ENCODE results near the gene SLC2A3.
A peak's percentile ranks its signal among the peaks of the same experiment; 100 is the strongest.
"Not testable (repeated sequence)": the region's sequence is repeated elsewhere in the genome, so short reads cannot be mapped to it uniquely, and the experiment has no call there.

Gene SLC2A3

DNA sequence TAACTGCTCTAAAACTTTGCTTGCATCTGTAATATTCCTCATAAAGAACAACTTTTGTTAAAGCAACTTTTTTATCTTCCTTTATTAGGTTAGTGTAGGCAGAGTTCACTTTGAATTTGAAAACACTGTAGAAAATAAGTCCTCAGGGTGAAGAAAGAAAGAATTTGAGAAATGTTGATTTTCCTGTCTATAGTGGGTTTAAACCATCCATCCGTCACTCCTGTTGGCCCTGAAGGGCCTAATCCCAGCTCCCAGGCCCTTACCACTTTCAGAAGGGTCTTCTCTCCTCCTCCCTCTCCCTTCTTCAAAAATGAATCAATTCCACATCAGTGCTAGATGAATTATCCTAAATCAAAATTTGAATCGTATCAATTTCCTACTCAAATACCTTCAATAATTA lies 4.9 kb upstream of the SLC2A3 start:
- no peak overlapping the region for H3K4me3 ChIP-seq (replicated peaks in 1 of 2; ENCODE audit: low read depth in 2 of 2, low read length in 2 of 2)
- TF ChIP-seq CTCF (IDR thresholded peaks at IDR 0.05; ENCODE audit: low read depth, low read length) = no peak
- no peak for DNase-seq (ENCODE audit: low read depth in 2 of 2)

DNA sequence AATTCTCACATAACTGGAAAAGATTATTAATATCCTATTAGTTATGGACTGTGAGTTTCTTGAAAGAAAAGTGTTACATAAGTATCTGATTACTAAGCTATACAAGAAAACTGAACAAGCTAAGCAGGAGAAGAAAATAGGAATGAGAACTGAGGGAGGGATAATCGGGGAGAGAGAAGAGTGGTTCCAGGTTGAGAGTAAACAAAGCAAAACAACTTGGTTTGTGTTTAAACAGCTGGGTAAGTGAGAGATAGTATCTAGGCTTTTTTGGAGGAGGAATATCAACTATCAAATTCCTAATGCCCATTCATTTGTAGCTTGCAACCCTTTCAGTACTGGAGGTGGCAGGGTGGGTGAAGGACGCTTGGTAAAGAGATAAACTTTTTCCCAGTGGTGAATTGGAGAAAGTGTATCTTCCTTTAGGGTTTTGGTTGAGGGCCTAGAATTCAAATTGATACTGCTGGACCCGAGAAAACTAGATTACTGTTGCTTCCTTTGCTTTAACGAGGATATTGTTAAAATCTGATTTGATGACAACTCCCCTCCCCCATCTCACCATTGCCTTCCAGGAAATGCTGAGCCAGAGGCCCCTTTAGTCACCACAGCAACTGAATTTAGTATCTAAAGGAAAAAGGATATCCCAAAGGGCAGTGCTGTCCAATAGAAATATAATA lies 2.0 kb upstream of the SLC2A3 start:
- peak; percentile 45 for TF ChIP-seq CTCF (IDR thresholded peaks at IDR 0.05; ENCODE audit: low read depth, low read length)
- H3K4me3 ChIP-seq (replicated peaks in 1 of 2; ENCODE audit: low read depth in 2 of 2, low read length in 2 of 2) = no peak overlapping the region
- DNase-seq (ENCODE audit: low read depth in 2 of 2) = peak; percentile 50 to 67

DNA sequence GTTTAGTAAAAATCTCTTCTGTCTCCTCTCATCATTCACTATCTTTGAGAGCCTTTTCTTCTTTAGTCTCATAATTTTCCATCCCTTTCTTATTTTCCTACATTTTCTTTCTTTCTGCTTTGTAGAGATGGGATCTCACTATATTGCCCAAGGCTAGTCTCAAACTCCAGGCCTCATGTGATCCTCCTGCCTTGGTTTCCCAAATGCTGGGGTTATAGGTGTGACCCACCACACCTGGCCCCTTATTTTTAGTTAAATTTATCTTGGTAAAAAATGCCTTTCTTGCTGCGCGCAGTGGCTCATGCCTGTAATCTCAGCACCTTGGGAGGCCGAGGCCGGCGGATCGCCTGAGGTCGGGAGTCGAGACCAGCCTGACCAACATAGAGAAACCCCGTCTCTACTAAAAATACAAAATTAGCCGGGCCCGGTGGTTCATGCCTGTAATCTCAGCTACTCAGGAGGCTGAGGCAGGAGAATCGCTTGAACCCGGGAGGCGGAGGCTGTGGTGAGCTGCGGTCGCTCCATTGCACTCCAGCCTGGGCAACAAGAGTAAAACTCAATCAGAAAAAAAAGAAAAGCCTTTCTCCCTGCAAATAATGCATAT lies 996 bp downstream of the SLC2A3 start:
- DNase-seq (ENCODE audit: low read depth in 2 of 2) = no peak
- H3K4me3 ChIP-seq (replicated peaks in 1 of 2; ENCODE audit: low read depth in 2 of 2, low read length in 2 of 2) = peak overlapping the region; percentile 51 to 64
- TF ChIP-seq CTCF (IDR thresholded peaks at IDR 0.05; ENCODE audit: low read depth, low read length) = no peak

DNA sequence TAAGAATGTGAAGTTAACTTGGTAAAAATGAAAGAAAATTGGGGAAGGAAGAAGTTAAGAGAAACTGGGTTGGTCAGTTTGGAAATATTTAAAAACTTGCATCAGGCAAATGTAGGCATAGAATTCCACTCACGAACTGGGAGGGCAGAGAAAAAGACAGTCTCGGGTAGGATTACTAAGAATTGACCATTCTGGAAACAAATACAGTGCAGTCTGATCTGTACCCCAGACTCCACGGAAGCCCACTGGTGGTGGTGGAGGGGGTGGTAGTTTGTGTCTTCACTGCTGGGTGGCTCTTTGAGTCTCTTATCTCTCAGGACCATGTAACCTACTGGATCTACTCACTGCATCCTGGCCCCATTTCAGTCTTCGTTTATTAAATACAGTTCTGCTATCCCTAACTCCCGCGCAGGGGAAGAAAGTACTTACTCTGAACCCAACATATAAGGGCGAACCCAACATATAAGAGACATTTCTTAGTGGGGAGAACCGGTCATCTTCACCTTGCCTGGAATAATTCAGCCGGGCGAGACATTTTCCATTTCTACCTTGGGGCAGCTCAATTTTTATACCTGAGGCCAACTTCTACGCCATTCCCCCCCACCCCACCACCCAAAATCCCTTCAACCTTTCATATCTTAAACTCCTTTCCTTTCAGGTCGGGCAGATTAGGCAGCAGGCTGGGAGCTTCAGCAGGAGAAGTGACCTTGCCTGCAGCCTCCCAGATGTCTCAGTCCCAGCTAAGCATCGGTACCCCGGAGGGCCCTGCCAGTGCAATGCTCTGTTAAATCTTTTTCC lies 1.7 kb downstream of the SLC2A3 start:
- TF ChIP-seq CTCF (IDR thresholded peaks at IDR 0.05; ENCODE audit: low read depth, low read length) = no peak
- peak in 1 of 2 donors; percentile 21 for DNase-seq (ENCODE audit: low read depth in 2 of 2)
- peak overlapping the region; percentile 51 to 64 for H3K4me3 ChIP-seq (replicated peaks in 1 of 2; ENCODE audit: low read depth in 2 of 2, low read length in 2 of 2)

GRCh38 chr12:7933255-7933726 lies 2.7 kb downstream of the SLC2A3 start:
- peak; percentile 61 for TF ChIP-seq CTCF (IDR thresholded peaks at IDR 0.05; ENCODE audit: low read depth, low read length)

DNA sequence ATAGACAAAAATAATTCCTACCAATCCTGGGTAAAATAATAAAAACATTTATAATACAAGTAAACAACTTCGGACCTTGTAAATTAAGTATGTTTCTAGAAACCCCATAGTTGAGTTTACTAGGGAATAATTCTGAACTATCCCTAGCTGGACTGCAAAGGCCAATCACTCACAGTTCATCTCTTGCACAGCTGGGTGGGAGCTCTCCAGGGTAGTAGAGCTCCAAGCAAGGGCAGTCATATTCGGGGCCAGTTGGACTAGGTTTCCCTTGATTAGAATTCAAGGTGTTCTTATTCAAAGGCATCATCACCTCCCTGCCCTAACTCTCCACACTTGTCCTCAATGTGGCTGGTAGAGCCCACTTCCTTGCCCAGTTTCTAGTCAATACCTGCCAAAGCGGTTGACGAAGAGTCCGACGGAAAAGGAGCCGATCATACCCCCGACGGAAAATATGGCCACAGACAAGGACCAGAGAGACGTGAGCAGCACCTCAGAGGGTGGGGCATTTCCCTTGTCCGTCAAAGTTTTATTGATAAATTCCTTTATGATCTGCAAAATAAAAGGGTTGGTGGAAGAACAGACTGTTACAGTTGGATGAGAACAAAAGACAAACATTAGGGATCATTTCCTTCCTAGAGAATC lies 3.3 kb downstream of the SLC2A3 start:
- DNase-seq (ENCODE audit: low read depth in 2 of 2); H3K4me3 ChIP-seq (replicated peaks in 1 of 2; ENCODE audit: low read depth in 2 of 2, low read length in 2 of 2): not testable (repeated sequence)

More at GRCh38 chr12:7933255-7933726, 2.7 kb downstream of the SLC2A3 start:
- peak; percentile 97 for DNase-seq (ENCODE audit: low read depth in 2 of 2)
- H3K4me3 ChIP-seq (replicated peaks in 1 of 2; ENCODE audit: low read depth in 2 of 2, low read length in 2 of 2) = peak overlapping the region; percentile 51 to 64

All from cardiac fibroblast (primary cell).